SU-DHL-6 (cell line): Measurements from ENCODE around the gene PIGK.

Experiments
- H2AFZ ChIP-seq: fragments of 200-600 bp; sonication (generic); 2 replicates; pipeline ENCODE4 v1.6.1; 2014; ENCODE audit warnings: low read depth, mild to moderate bottlenecking, moderate library complexity, mixed read lengths, antibody characterized with exemption, low read length; ENCODE audit not compliant: severe bottlenecking
- H3F3A ChIP-seq: fragments of 200-600 bp; shearing (Covaris generic); 2 replicates; pipeline ENCODE4 v1.6.0; 2016; ENCODE audit warnings: antibody characterized with exemption, mild to moderate bottlenecking; ENCODE audit not compliant: insufficient read depth
- H3K27ac ChIP-seq: fragments of 200-600 bp; sonication (generic); 2 replicates; pipeline ENCODE4 v1.5.1; 2016; ENCODE audit warnings: low read depth, mild to moderate bottlenecking, low read length, moderate library complexity, mixed read lengths
- H3K27me3 ChIP-seq: fragments of 200-600 bp; sonication (generic), shearing (Covaris generic); 2 replicates; pipeline ENCODE4 v1.6.0; 2014; ENCODE audit warnings: mild to moderate bottlenecking, low read length
- H3K36me3 ChIP-seq: fragments of 200-600 bp; sonication (generic); 2 replicates; pipeline ENCODE4 v1.6.1; 2014; ENCODE audit warnings: mild to moderate bottlenecking, low read length, mixed read lengths
- H3K4me2 ChIP-seq: fragments of 300-600, 200-600 bp; shearing (Covaris generic), sonication (generic); 2 replicates; pipeline ENCODE4 v1.6.0; 2014; ENCODE audit warnings: low read length, low read depth, mild to moderate bottlenecking; ENCODE audit not compliant: poor library complexity, severe bottlenecking
- H3K4me3 ChIP-seq: fragments of 200-600 bp; sonication (generic); 2 replicates; pipeline ENCODE4 v1.5.1; 2014; ENCODE audit warnings: antibody characterized with exemption, low read length, mild to moderate bottlenecking, mixed read lengths; ENCODE audit not compliant: insufficient read depth, poor library complexity, severe bottlenecking
- H3K79me2 ChIP-seq: fragments of 200-600 bp; sonication (generic); 2 replicates; pipeline ENCODE4 v1.6.1; 2014; ENCODE audit warnings: mild to moderate bottlenecking, low read length, moderate library complexity; ENCODE audit not compliant: insufficient read depth
- H3K9ac ChIP-seq: fragments of 200-600 bp; sonication (generic); 2 replicates; pipeline ENCODE4 v1.7.0; 2014; ENCODE audit warnings: mild to moderate bottlenecking, low read length
- H3K9me2 ChIP-seq: fragments of 200-600 bp; sonication (generic); replicated peaks from 2 replicates; pipeline ENCODE4 v1.6.1; 2014; ENCODE audit warnings: low read length; ENCODE audit not compliant: insufficient read depth
- H3K9me3 ChIP-seq: fragments of 200-600 bp; sonication (generic); 2 replicates; pipeline ENCODE4 v1.6.1; 2014; ENCODE audit warnings: low read length, mixed read lengths; ENCODE audit not compliant: insufficient read depth
- H4K20me1 ChIP-seq: fragments of 200-600 bp; sonication (generic); 2 replicates; pipeline ENCODE4 v1.6.1; 2014; ENCODE audit warnings: low read depth, mild to moderate bottlenecking, antibody characterized with exemption, low read length, moderate library complexity, mixed read lengths
- EZH2phosphoT487 ChIP-seq: fragments of 200-600 bp; sonication (generic), shearing (Covaris generic); conservative IDR thresholded peaks from 2 replicates; pipeline ENCODE4 v1.6.1; 2018; ENCODE audit warnings: mild to moderate bottlenecking, antibody characterized with exemption, low read length, moderate library complexity, mixed read lengths
- TF ChIP-seq, protein P1 (sequence below): fragments of 200-600 bp; sonication (generic); IDR thresholded peaks from one replicate; pipeline ENCODE4 v1.5.1; 2017; ENCODE audit warnings: antibody characterized with exemption, mild to moderate bottlenecking, low read length, moderate library complexity; ENCODE audit not compliant: insufficient read depth, poor library complexity, severe bottlenecking

PIGK gene

DNA sequence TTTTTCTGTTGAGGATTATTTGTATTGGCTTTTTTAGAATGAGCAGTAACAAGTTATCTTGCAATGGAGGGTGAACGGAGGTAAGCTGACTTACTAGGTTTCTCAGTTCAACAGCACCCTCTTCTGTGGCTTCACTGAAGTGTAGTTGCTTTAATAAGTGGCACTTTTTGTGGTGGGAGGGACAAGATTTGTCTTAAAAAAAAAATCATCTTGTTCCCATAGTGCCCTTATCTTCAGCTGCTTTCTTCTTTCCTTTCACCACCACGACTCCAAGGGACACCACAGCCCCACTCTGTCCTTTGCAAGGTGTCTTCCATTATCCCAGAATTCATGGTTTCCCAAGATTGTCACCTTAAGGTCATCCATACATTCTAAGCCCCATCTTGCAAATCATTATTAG lies 92.9 kb downstream of the PIGK start:
- Histone ChIP-seq H3K36me3 (no peaks in the 10 kb centered on the region), H3K4me2 (no peak overlapping the region), H3K9me3 (no peaks in the 10 kb centered on the region), H3K4me3 (no peak overlapping the region), H3K27ac (no peak overlapping the region), H3K79me2 (no peaks in the 10 kb centered on the region), H2AFZ (no peak overlapping the region), H3K9ac (no peak overlapping the region), H3K9me2 (no peaks in the 10 kb centered on the region), H4K20me1 (no peaks in the 10 kb centered on the region), H3F3A (0 out of 2 replicates have a peak, but pooled peaks cover 3% of the 10 kb centered on the region), H3K27me3 (no peaks in the 10 kb centered on the region)
- no peak for TF ChIP-seq EZH2phosphoT487
- TF ChIP-seq, protein P1, sequence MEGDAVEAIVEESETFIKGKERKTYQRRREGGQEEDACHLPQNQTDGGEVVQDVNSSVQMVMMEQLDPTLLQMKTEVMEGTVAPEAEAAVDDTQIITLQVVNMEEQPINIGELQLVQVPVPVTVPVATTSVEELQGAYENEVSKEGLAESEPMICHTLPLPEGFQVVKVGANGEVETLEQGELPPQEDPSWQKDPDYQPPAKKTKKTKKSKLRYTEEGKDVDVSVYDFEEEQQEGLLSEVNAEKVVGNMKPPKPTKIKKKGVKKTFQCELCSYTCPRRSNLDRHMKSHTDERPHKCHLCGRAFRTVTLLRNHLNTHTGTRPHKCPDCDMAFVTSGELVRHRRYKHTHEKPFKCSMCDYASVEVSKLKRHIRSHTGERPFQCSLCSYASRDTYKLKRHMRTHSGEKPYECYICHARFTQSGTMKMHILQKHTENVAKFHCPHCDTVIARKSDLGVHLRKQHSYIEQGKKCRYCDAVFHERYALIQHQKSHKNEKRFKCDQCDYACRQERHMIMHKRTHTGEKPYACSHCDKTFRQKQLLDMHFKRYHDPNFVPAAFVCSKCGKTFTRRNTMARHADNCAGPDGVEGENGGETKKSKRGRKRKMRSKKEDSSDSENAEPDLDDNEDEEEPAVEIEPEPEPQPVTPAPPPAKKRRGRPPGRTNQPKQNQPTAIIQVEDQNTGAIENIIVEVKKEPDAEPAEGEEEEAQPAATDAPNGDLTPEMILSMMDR = no peak

DNA sequence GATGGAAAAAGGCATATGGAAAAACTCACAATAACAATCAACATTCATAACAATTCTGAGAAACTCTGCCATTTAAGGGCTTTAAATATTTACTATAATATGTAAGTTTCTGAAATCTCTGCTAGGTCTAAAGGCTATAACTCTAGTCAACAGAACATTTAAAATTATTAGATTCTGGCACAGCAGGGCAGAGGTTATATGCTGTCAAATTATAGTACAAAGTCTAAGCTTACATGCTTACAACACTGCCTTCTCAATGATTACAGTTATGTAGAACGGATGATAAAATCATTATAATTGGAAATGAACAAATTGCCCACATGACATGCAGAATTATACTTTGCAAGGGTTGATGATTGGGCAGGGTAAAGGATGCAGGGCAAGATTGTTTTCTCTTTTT lies 97.7 kb downstream of the PIGK start:
- no peak overlapping the region for H3K4me2 ChIP-seq
- TF ChIP-seq, protein P1 = no peak
- no peak for TF ChIP-seq EZH2phosphoT487
- no peaks in the 10 kb centered on the region for H3K9me3 ChIP-seq
- no peaks in the 10 kb centered on the region for H3K36me3 ChIP-seq
- no peak overlapping the region for H3K4me3 ChIP-seq
- H3K27ac ChIP-seq = no peak overlapping the region
- H3K27me3 ChIP-seq = no peaks in the 10 kb centered on the region
- H3K79me2 ChIP-seq = no peaks in the 10 kb centered on the region
- no peak overlapping the region for H2AFZ ChIP-seq
- no peaks in the 10 kb centered on the region for H3F3A ChIP-seq
- H3K9me2 ChIP-seq = no peaks in the 10 kb centered on the region
- no peaks in the 10 kb centered on the region for H4K20me1 ChIP-seq
- no peak overlapping the region for H3K9ac ChIP-seq

DNA sequence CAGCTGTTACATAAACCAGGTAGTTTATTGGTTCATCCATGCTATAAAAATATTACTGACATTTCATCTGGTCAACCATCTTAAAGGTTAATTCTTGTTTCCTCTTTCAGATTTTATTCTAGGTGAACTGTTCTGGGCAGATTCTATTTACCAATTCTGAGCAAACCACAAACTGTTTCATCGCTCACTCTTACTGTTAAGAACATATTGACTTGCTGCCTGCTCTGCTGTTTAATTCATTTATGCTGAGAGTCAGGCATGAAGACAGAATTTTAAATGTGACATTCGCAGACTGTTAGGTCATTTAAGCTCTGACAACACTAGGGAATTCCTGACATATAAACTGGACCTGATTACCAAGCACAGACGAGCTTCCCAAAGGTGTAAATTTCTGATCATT lies 98.3 kb downstream of the PIGK start:
- Histone ChIP-seq H3K4me2 (no peak overlapping the region), H3F3A (no peaks in the 10 kb centered on the region), H3K27ac (no peak overlapping the region), H3K4me3 (no peak overlapping the region), H3K9me3 (no peaks in the 10 kb centered on the region), H4K20me1 (no peaks in the 10 kb centered on the region), H3K9ac (no peak overlapping the region), H2AFZ (no peak overlapping the region), H3K27me3 (no peaks in the 10 kb centered on the region), H3K79me2 (no peaks in the 10 kb centered on the region), H3K9me2 (no peaks in the 10 kb centered on the region), H3K36me3 (no peaks in the 10 kb centered on the region)
- TF ChIP-seq, protein P1 = no peak
- TF ChIP-seq EZH2phosphoT487 = no peak
